ENCODE results near the gene CD58. TPM values are rescaled to one million over a fixed set of nuclear protein-coding genes. Genes with fewer than 3 reads are reported as not detected.

The CD58 gene
- total and polyA plus RNA-seq, 9 of the 15 experiments (the other 6 are each of a cell fraction or from before 2014, with no cell fraction given), result 18.1 to 113 (median 37.4) TPM

GRCh38 chr1:116573431-116574095 lies 2.7 kb upstream of the CD58 start (continued):
- TF ChIP-seq, protein P1, sequence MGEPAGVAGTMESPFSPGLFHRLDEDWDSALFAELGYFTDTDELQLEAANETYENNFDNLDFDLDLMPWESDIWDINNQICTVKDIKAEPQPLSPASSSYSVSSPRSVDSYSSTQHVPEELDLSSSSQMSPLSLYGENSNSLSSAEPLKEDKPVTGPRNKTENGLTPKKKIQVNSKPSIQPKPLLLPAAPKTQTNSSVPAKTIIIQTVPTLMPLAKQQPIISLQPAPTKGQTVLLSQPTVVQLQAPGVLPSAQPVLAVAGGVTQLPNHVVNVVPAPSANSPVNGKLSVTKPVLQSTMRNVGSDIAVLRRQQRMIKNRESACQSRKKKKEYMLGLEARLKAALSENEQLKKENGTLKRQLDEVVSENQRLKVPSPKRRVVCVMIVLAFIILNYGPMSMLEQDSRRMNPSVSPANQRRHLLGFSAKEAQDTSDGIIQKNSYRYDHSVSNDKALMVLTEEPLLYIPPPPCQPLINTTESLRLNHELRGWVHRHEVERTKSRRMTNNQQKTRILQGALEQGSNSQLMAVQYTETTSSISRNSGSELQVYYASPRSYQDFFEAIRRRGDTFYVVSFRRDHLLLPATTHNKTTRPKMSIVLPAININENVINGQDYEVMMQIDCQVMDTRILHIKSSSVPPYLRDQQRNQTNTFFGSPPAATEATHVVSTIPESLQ (CRISPR knock-in tag; IDR thresholded peaks at IDR 0.05), result no peak
- peak; percentile 46; the same call in 1 of the 2 replicates for TF ChIP-seq ZNF384 (IDR thresholded peaks at IDR 0.05; ENCODE audit: low read depth, low read length)
- TF ChIP-seq NCOR1 (IDR thresholded peaks at IDR 0.05), result peak; percentile 79
- TF ChIP-seq MYNN (IDR thresholded peaks at IDR 0.05), result no peak
- TF ChIP-seq MYNN (CRISPR knock-in tag; IDR thresholded peaks at IDR 0.05), result no peak
- no peak for TF ChIP-seq CBX1 (IDR thresholded peaks at IDR 0.05; ENCODE audit: low read depth)
- no peak for TF ChIP-seq ZBTB8A (IDR thresholded peaks at IDR 0.05; ENCODE audit: partially characterized antibody)
- no peak for TF ChIP-seq MYC (IDR thresholded peaks at IDR 0.05; ENCODE audit: low read depth, low read length)
- no peak for TF ChIP-seq MYC (CRISPR knock-in tag; IDR thresholded peaks at IDR 0.05; ENCODE audit: borderline replicate concordance, low read depth)
- peak; percentile 43; the same call in 1 of the 2 replicates for TF ChIP-seq SOX6 (IDR thresholded peaks at IDR 0.05)
- TF ChIP-seq SIX5 (IDR thresholded peaks at IDR 0.05; ENCODE audit: borderline replicate concordance in 1 of 2, insufficient read depth in 1 of 2, low read depth in 1 of 2, low read length in 2 of 2), result no peak
- TF ChIP-seq, protein P2, sequence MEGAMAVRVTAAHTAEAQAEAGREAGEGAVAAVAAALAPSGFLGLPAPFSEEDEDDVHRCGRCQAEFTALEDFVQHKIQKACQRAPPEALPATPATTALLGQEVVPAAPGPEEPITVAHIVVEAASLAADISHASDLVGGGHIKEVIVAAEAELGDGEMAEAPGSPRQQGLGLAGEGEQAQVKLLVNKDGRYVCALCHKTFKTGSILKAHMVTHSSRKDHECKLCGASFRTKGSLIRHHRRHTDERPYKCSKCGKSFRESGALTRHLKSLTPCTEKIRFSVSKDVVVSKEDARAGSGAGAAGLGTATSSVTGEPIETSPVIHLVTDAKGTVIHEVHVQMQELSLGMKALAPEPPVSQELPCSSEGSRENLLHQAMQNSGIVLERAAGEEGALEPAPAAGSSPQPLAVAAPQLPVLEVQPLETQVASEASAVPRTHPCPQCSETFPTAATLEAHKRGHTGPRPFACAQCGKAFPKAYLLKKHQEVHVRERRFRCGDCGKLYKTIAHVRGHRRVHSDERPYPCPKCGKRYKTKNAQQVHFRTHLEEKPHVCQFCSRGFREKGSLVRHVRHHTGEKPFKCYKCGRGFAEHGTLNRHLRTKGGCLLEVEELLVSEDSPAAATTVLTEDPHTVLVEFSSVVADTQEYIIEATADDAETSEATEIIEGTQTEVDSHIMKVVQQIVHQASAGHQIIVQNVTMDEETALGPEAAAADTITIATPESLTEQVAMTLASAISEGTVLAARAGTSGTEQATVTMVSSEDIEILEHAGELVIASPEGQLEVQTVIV (CRISPR knock-in tag; IDR thresholded peaks at IDR 0.05; ENCODE audit: borderline replicate concordance), result no peak
- TF ChIP-seq, protein P3, sequence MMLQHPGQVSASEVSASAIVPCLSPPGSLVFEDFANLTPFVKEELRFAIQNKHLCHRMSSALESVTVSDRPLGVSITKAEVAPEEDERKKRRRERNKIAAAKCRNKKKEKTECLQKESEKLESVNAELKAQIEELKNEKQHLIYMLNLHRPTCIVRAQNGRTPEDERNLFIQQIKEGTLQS (IDR thresholded peaks at IDR 0.05), result no peak
- TF ChIP-seq, protein P3 (CRISPR knock-in tag; conservative IDR thresholded peaks at IDR 0.05), result no peak
- 0 out of 2 replicates have a peak, but pooled peaks have one; percentile 40 for TF ChIP-seq STAT6 (CRISPR knock-in tag; IDR thresholded peaks at IDR 0.05)
- TF ChIP-seq GMEB1 (CRISPR knock-in tag; IDR thresholded peaks at IDR 0.05), result no peak
- TF ChIP-seq SETDB1 (IDR thresholded peaks at IDR 0.05; ENCODE audit: low read length), result no peak
- TF ChIP-seq MEF2A (IDR thresholded peaks at IDR 0.05; ENCODE audit: control insufficient read depth, low read depth, low read length), result no peak
- peak; percentile 61 for TF ChIP-seq KLF16 (IDR thresholded peaks at IDR 0.05)
